ENCODE measurements around the gene CACNA1C. TPM values are rescaled to one million over a fixed set of nuclear protein-coding genes. Genes with fewer than 3 reads are reported as not detected.

The CACNA1C gene
- total RNA-seq, 4 donors from 2014 or later: 2.0 to 4.2 (median 2.5) TPM

DNA sequence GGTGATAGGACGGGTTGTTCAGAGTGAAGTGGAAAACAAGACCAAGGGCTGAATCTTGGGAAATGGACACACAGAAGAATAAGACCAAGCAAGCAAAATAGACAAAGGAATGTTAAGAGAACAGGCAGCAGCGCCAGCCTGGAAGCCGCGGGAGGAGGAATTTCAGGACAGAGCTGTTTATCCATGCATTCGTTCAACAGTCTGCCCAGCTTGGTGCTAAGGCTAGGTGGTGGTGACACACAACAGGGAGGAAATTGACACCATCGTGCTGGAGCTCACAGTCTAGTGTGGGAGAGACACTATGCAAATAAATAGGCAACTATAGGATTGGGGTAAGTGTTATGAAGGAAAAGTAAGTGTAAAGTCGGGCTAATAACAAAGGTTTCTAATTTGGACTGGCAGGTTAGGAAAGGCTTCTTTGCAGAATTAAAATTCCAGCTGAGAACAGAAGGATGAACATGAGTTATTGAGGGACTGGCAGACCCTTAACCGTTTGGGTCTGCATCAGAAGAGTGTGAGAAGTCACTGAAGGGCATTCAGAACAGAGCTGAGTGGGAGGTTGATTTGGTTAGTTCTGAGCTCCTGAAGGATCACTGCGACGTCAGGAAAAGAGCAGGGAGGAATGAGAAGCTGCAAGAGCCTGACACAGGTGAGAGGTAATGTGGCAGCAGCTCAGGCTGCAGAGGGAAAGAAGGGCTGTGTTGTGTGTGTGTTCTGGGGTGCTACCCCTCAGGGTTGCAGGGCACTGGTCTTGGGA is 499.4 kb downstream of the CACNA1C start:
- no peaks in the 10 kb centered on the region for H3K36me3 ChIP-seq
- no peaks in the 10 kb centered on the region for H3K4me1 ChIP-seq
- 76 to 80% methylated on average over 10 of the region's 10 CpGs for WGBS, 2 donors
- no peaks in the 10 kb centered on the region for H3K9me3 ChIP-seq
- no peak overlapping the region for H3K27ac ChIP-seq
- DNase-seq: no peak
- H3K27me3 ChIP-seq: no peaks in the 10 kb centered on the region
- TF ChIP-seq, protein P1, sequence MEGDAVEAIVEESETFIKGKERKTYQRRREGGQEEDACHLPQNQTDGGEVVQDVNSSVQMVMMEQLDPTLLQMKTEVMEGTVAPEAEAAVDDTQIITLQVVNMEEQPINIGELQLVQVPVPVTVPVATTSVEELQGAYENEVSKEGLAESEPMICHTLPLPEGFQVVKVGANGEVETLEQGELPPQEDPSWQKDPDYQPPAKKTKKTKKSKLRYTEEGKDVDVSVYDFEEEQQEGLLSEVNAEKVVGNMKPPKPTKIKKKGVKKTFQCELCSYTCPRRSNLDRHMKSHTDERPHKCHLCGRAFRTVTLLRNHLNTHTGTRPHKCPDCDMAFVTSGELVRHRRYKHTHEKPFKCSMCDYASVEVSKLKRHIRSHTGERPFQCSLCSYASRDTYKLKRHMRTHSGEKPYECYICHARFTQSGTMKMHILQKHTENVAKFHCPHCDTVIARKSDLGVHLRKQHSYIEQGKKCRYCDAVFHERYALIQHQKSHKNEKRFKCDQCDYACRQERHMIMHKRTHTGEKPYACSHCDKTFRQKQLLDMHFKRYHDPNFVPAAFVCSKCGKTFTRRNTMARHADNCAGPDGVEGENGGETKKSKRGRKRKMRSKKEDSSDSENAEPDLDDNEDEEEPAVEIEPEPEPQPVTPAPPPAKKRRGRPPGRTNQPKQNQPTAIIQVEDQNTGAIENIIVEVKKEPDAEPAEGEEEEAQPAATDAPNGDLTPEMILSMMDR (IDR thresholded peaks at IDR 0.05): no peak
- TF ChIP-seq POLR2A (IDR thresholded peaks at IDR 0.05): no peak
- intact Hi-C loops (cut with DNase I): no loop called here
- no peak overlapping the region for H3K4me3 ChIP-seq (replicated peaks in 1 of 3)

DNA sequence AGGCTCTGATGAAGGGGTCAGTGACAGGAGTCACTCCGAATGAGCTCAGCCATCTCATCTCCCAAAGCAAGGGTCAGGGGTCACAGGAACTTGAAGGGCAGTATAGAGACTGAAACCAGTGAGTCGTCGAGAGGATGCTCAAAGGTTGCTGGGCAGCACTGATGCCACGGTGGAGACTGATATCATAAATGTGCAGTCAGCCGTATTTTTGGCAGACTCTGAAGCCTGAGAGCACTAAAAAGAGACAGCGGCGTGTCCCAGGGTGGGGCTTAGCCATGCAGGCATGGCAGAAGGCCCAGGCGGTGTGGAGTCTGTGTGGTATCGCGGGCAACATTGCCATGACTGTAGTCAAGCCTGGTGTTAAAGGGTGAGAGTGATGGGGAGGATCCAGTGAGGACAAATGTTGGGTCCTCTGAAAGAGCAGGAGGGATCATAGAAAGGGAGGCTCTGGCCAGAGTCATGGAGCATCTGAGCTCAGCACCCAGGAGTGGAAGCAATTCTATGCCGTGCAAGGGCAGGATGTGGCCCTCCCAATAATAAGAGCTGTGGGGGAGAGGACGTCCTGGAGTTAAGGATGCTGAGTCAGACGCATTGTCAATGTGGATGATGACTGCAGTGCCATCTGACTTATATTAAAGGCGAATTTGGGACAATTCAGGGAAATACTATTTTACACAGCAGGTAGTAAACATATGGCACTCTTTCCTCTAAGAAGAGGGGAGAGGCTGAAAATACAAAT is 500.8 kb downstream of the CACNA1C start:
- intact Hi-C loops (cut with DNase I): no loop called here
- no peak overlapping the region for H3K27ac ChIP-seq

DNA sequence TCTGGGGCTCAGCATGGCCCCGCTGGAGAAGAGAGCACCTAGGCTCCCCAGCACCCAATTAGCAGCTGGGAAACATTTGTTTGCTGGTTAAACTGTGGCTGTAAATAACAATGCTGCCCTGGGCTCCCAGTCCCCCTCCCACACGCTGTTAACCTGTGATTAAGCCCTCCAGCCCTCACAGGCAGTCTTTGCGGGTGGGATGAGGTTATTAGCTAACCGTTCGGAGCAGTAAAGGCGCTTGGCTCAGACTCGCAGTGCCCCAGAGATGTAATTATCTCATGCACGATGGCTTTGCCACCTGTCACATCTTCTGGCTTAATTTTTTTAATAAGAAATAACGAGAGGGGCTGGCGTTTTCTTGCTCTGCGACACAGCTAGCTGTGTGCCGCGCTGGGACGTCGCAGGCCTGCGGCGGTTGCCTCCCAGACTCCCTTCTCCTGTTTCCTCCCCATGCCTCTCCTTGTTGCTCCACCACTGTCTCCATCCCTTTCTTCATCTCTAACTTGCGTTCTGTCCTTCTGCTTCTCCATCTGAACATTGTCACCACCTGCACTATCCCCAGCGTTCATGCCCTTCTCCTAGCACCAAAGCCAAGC is 502.8 kb downstream of the CACNA1C start:
- intact Hi-C loops (cut with DNase I): no loop called here
- H3K9me3 ChIP-seq: no peaks in the 10 kb centered on the region
- TF ChIP-seq POLR2A (IDR thresholded peaks at IDR 0.05): no peak
- TF ChIP-seq, protein P1 (IDR thresholded peaks at IDR 0.05): no peak
- no peak for DNase-seq
- 83 to 85% methylated on average over 19 of the region's 19 CpGs for WGBS, 2 donors
- no peak overlapping the region for H3K4me3 ChIP-seq (replicated peaks in 1 of 3)
- H3K27me3 ChIP-seq: no peaks in the 10 kb centered on the region
- H3K27ac ChIP-seq: no peak overlapping the region
- no peaks in the 10 kb centered on the region for H3K4me1 ChIP-seq
- H3K36me3 ChIP-seq: no peaks in the 10 kb centered on the region

More for the DNA sequence above, 500.8 kb downstream of the CACNA1C start:
- DNase-seq: no peak
- 78 to 85% methylated on average over 14 of the region's 14 CpGs for WGBS, 2 donors
- no peaks in the 10 kb centered on the region for H3K9me3 ChIP-seq
- no peaks in the 10 kb centered on the region for H3K27me3 ChIP-seq
- no peaks in the 10 kb centered on the region for H3K36me3 ChIP-seq
- no peak overlapping the region for H3K4me3 ChIP-seq (replicated peaks in 1 of 3)
- TF ChIP-seq, protein P1 (IDR thresholded peaks at IDR 0.05): no peak
- TF ChIP-seq POLR2A (IDR thresholded peaks at IDR 0.05): no peak
- H3K4me1 ChIP-seq: no peaks in the 10 kb centered on the region

DNA sequence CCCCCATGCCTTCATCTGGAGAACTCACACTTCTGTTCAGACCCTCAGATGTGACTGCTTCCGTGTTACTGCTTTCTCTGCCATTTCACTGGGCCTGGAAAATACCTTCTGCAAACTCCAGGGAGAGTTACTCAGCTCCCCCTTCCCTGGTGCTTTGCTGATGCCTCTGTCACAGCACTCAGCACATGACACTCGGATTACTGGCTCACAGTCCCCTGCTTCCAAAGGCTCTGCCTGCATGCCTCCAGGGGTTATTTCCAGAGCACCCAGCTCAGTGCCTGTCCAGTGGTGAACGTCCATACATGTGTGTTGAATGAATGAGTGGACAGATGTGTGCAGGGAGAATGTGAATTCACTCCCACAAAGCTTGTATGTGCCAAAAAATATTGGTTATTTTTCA is 504.8 kb downstream of the CACNA1C start:
- DNase-seq: no peak
- Histone ChIP-seq H3K27ac (no peak overlapping the region), H3K9me3 (no peaks in the 10 kb centered on the region), H3K4me3 (replicated peaks in 1 of 3) (no peak overlapping the region), H3K27me3 (no peaks in the 10 kb centered on the region), H3K4me1 (no peaks in the 10 kb centered on the region), H3K36me3 (no peaks in the 10 kb centered on the region)
- intact Hi-C loops (cut with DNase I): no loop called here
- TF ChIP-seq, protein P1 (IDR thresholded peaks at IDR 0.05): no peak
- 87 to 93% methylated on average over 3 of the region's 3 CpGs for WGBS, 2 donors

DNA sequence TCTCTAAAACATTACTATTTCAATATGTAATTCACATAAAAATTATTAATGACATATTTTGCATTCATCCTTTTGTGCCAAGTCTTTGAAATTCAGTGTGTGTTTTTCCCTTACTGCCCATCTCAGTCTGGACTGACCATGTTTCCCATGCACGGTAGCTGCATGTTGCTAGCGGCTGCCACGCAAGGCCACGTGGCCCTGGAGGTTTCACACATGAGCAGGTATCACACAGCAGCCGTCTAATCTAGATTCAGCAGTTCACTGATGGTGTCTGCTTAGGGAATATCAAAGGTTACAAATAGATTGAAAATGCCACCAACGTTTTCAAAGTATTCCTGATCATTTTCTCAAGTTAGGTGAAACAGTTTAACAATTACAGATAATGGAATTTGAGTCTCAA is 507.1 kb downstream of the CACNA1C start:
- no peak overlapping the region for H3K4me3 ChIP-seq (replicated peaks in 1 of 3)
- H3K9me3 ChIP-seq: no peaks in the 10 kb centered on the region
- 81% methylated on average over 6 of the region's 6 CpGs for WGBS, 2 donors
- no peaks in the 10 kb centered on the region for H3K27me3 ChIP-seq
- H3K27ac ChIP-seq: no peak overlapping the region
- H3K36me3 ChIP-seq: no peaks in the 10 kb centered on the region
- no peaks in the 10 kb centered on the region for H3K4me1 ChIP-seq
- intact Hi-C loops (cut with DNase I): no loop called here
- no peak for TF ChIP-seq POLR2A (IDR thresholded peaks at IDR 0.05)
- TF ChIP-seq, protein P1 (IDR thresholded peaks at IDR 0.05): no peak
- DNase-seq: no peak
